Neural cell (in vitro differentiated cells): ENCODE measurements around the gene CNP. TPM values are rescaled to one million over a fixed set of nuclear protein-coding genes. Genes with fewer than 3 reads are reported as not detected.

Source experiments
- H2AFZ ChIP-seq: fragments of 200-600, 300-800 bp; sonication (generic), shearing (Covaris generic); 2 replicates; pipeline ENCODE4 v1.6.0; 2014; ENCODE audit warnings: low read depth, mild to moderate bottlenecking, antibody characterized with exemption, low read length, moderate library complexity
- H3F3A ChIP-seq: fragments of 200-600 bp; shearing (Covaris generic); 2 replicates; pipeline ENCODE4 v1.6.1; 2016; ENCODE audit warnings: mild to moderate bottlenecking, moderate library complexity, mixed read lengths, antibody characterized with exemption, low read length; ENCODE audit not compliant: insufficient read depth, poor library complexity, severe bottlenecking
- H3K27ac ChIP-seq: fragments of 200-600, 300-800 bp; sonication (generic), shearing (Covaris generic); 2 replicates; pipeline ENCODE4 v1.5.1; 2014; ENCODE audit warnings: mild to moderate bottlenecking, low read length, moderate library complexity
- H3K27me3 ChIP-seq: fragments of 300-800, 200-600 bp; sonication (generic), shearing (Covaris generic); 2 replicates; pipeline ENCODE4 v1.6.0; 2014; ENCODE audit warnings: mild to moderate bottlenecking, low read depth, low read length, moderate library complexity; ENCODE audit not compliant: insufficient read depth
- H3K36me3 ChIP-seq: fragments of 300-800, 200-600 bp; sonication (generic), shearing (Covaris generic); 2 replicates; pipeline ENCODE4 v1.5.1; 2014; ENCODE audit warnings: mild to moderate bottlenecking, antibody characterized with exemption, low read length, moderate library complexity; ENCODE audit not compliant: insufficient read depth
- H3K4me2 ChIP-seq: fragments of 300-800, 200-600 bp; sonication (generic), shearing (Covaris generic); 2 replicates; pipeline ENCODE4 v1.6.0; 2014; ENCODE audit warnings: mild to moderate bottlenecking, low read length
- H3K4me3 ChIP-seq: fragments of 300-800, 200-600 bp; sonication (generic), shearing (Covaris generic); 2 replicates; pipeline ENCODE4 v1.5.1; 2014; ENCODE audit warnings: mild to moderate bottlenecking, low read length, moderate library complexity
- H3K79me2 ChIP-seq: fragments of 200-600 bp; shearing (Covaris generic); replicated peaks from 2 replicates; pipeline ENCODE4 v1.6.0; 2014; ENCODE audit warnings: mild to moderate bottlenecking, low read length, moderate library complexity; ENCODE audit not compliant: insufficient read depth
- H3K9ac ChIP-seq: fragments of 300-800, 200-600 bp; sonication (generic), shearing (Covaris generic); 2 replicates; pipeline ENCODE4 v1.6.1; 2016; ENCODE audit warnings: mild to moderate bottlenecking, low read length, mixed read lengths
- H3K9me2 ChIP-seq: fragments of 200-600 bp; shearing (Covaris generic); 2 replicates; pipeline ENCODE4 v1.6.1; 2016; ENCODE audit warnings: mild to moderate bottlenecking, low read length, mixed read lengths; ENCODE audit not compliant: insufficient read depth
- H3K9me3 ChIP-seq: fragments of 200-600, 300-800 bp; sonication (generic), shearing (Covaris generic); 2 replicates; pipeline ENCODE4 v1.6.1; 2016; ENCODE audit warnings: mild to moderate bottlenecking, mixed run types, low read length, moderate library complexity, mixed read lengths
- H4K20me1 ChIP-seq: fragments of 200-600 bp; shearing (Covaris generic); 2 replicates; pipeline ENCODE4 v1.6.1; 2016; ENCODE audit warnings: mild to moderate bottlenecking, mixed run types; ENCODE audit not compliant: insufficient read depth
- EP300 ChIP-seq: fragments of 450-650 bp; conservative IDR thresholded peaks from 2 replicates; pipeline ENCODE4 v1.6.1; 2014; ENCODE audit warnings: antibody characterized with exemption, mild to moderate bottlenecking, moderate library complexity; ENCODE audit not compliant: poor library complexity, severe bottlenecking
- EZH2 ChIP-seq: fragments of 200-600, 300-800 bp; shearing (Covaris generic), sonication (generic); IDR thresholded peaks from 2 replicates; pipeline ENCODE4 v1.6.1; 2014; ENCODE audit warnings: antibody characterized with exemption, low read length, borderline replicate concordance, mild to moderate bottlenecking; ENCODE audit not compliant: insufficient read depth, poor library complexity, severe bottlenecking
- MXI1 ChIP-seq: fragments of 450-650 bp; conservative IDR thresholded peaks from 2 replicates; pipeline ENCODE4 v1.6.1; 2014; ENCODE audit warnings: antibody characterized with exemption, mild to moderate bottlenecking; ENCODE audit not compliant: poor library complexity, severe bottlenecking
- POLR2AphosphoS5 ChIP-seq: IDR thresholded peaks from 2 replicates; pipeline ENCODE4 v1.6.1; 2012
- RAD21 ChIP-seq: fragments of 450-650 bp; conservative IDR thresholded peaks from 2 replicates; pipeline ENCODE4 v1.6.1; 2014; ENCODE audit warnings: antibody characterized with exemption, mild to moderate bottlenecking, moderate library complexity
- SMC3 ChIP-seq: fragments of 450-650 bp; conservative IDR thresholded peaks from 2 replicates; pipeline ENCODE4 v1.6.1; 2014; ENCODE audit warnings: antibody characterized with exemption, mild to moderate bottlenecking, moderate library complexity; ENCODE audit not compliant: poor library complexity
- TAF1 ChIP-seq: IDR thresholded peaks from 2 replicates; pipeline ENCODE4 v1.6.1; 2012; ENCODE audit warnings: low read depth
- polyA minus RNA-seq: library from RNA; depleted of rRNA, polyadenylated mRNA; stranded (reverse); fragments of >200 nt; gene quantifications from 2 replicates; pipeline ENCODE4 v1.2.3, GENCODE V29; 2014
- polyA plus RNA-seq: library from polyadenylated mRNA; depleted of rRNA; stranded (reverse); fragments of >200 nt; gene quantifications from 2 replicates; pipeline ENCODE4 v1.2.3, GENCODE V29; 2014
- TF ChIP-seq, protein P1 (sequence below): fragments of 450-650 bp; IDR thresholded peaks from 2 replicates; pipeline ENCODE4 v1.5.1; 2014; ENCODE audit warnings: antibody characterized with exemption, mild to moderate bottlenecking, moderate library complexity; ENCODE audit not compliant: poor library complexity, severe bottlenecking
- TF ChIP-seq, protein P2 (sequence below): IDR thresholded peaks from 2 replicates; pipeline ENCODE4 v1.6.1; 2012; ENCODE audit warnings: borderline replicate concordance

CNP gene
- polyA plus RNA-seq (27.7 and 29.6 TPM in 2 replicates), polyA minus RNA-seq (52.7 and 52.8 TPM in 2 replicates)

DNA sequence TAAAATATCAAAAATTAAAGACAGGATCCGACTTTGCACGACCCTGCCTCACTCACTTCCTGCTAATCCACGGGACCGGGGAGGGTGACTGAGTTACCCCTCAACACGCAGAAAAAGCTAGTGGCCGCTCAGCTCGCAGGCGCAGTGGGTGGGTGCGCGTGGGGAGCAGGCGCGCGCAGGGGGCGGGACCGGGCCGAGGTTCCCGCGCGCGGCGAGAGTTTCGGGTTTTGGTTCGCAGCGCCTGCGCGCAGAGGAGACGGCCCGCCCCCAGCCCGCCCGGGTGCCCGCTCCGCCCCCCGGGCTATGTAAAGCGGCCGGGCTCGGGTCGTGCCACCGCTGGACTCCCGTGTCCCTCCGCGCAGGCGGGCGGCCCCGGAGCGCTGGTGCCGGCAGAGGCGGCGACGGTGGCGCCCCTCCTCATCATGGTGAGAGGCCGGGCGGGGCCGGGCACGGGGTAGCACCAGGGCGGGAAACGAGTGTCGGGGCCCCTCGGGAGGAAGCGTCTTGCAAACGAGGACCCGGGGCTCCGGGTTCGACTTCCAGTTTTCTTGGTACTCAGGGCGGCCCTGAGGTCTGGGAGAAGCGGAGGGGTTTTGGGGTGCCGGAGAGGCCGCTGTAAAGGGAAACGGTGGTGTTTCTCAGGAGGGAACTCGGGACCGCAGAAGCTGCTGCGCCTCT is at the start of gene CNP:
Gene CNP, plus strand, starts transcription at position 333 of the 678 bp plus-strand sequence. Its CDS starts 90 bp downstream, at position 423.
- Histone ChIP-seq H4K20me1 (no peaks in the 10 kb centered on the region), H3K9me2 (no peaks in the 10 kb centered on the region), H3K79me2 (peaks cover 18% of the 10 kb centered on the region), H2AFZ (peak within 1 kb of the TSS; percentile 90), H3K27me3 (no peaks in the 10 kb centered on the region), H3K9ac (peak within 1 kb of the TSS; percentile 85), H3K36me3 (peaks cover 5% of the 10 kb centered on the region), H3K27ac (peak within 1 kb of the TSS; percentile 62), H3K4me3 (peak within 1 kb of the TSS; percentile 91), H3F3A (no peaks in the 10 kb centered on the region), H3K4me2 (peak within 1 kb of the TSS; percentile 73), H3K9me3 (no peaks in the 10 kb centered on the region)
- TF ChIP-seq TAF1, result peak; percentile 37
- no peak for TF ChIP-seq EZH2
- peak; percentile 73 for TF ChIP-seq POLR2AphosphoS5
- peak; percentile 80 for TF ChIP-seq MXI1
- no peak for TF ChIP-seq EP300

DNA sequence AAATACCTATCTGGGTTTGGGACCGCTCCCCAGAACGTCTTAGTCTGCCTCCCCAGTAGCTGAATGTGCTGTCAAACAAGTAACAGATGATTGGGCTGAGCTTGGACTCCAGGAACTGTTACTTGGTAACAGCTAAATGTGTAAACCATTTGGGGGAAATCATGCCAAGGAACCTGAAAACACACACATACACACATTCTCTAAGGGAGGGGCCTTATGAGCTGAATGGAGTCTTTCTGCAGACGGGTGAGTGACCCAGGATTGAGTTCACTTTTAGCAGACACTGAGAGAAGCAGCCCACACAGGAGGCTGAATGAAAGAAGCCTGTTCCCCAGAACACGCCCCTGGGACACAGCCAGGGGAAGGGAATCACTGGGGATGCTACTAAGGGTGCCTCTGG is 49.4 kb upstream of the CNP start:
- H2AFZ ChIP-seq, result no peak overlapping the region
- H3K79me2 ChIP-seq, result peaks cover 64% of the 10 kb centered on the region
- no peaks in the 10 kb centered on the region for H3K9me2 ChIP-seq
- H3K9me3 ChIP-seq, result no peaks in the 10 kb centered on the region
- H4K20me1 ChIP-seq, result peaks cover 8% of the 10 kb centered on the region
- peak overlapping the region; percentile 95 for H3K9ac ChIP-seq
- peak overlapping the region; percentile 1 for H3K27ac ChIP-seq
- H3F3A ChIP-seq, result no peaks in the 10 kb centered on the region
- H3K4me3 ChIP-seq, result peak overlapping the region; percentile 100
- H3K27me3 ChIP-seq, result no peaks in the 10 kb centered on the region
- peaks cover 6% of the 10 kb centered on the region for H3K36me3 ChIP-seq
- H3K4me2 ChIP-seq, result peak overlapping the region; percentile 87
- no peak for TF ChIP-seq SMC3
- TF ChIP-seq MXI1, result no peak
- TF ChIP-seq, protein P1, sequence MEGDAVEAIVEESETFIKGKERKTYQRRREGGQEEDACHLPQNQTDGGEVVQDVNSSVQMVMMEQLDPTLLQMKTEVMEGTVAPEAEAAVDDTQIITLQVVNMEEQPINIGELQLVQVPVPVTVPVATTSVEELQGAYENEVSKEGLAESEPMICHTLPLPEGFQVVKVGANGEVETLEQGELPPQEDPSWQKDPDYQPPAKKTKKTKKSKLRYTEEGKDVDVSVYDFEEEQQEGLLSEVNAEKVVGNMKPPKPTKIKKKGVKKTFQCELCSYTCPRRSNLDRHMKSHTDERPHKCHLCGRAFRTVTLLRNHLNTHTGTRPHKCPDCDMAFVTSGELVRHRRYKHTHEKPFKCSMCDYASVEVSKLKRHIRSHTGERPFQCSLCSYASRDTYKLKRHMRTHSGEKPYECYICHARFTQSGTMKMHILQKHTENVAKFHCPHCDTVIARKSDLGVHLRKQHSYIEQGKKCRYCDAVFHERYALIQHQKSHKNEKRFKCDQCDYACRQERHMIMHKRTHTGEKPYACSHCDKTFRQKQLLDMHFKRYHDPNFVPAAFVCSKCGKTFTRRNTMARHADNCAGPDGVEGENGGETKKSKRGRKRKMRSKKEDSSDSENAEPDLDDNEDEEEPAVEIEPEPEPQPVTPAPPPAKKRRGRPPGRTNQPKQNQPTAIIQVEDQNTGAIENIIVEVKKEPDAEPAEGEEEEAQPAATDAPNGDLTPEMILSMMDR, result no peak
- TF ChIP-seq TAF1, result no peak
- TF ChIP-seq, protein P2, sequence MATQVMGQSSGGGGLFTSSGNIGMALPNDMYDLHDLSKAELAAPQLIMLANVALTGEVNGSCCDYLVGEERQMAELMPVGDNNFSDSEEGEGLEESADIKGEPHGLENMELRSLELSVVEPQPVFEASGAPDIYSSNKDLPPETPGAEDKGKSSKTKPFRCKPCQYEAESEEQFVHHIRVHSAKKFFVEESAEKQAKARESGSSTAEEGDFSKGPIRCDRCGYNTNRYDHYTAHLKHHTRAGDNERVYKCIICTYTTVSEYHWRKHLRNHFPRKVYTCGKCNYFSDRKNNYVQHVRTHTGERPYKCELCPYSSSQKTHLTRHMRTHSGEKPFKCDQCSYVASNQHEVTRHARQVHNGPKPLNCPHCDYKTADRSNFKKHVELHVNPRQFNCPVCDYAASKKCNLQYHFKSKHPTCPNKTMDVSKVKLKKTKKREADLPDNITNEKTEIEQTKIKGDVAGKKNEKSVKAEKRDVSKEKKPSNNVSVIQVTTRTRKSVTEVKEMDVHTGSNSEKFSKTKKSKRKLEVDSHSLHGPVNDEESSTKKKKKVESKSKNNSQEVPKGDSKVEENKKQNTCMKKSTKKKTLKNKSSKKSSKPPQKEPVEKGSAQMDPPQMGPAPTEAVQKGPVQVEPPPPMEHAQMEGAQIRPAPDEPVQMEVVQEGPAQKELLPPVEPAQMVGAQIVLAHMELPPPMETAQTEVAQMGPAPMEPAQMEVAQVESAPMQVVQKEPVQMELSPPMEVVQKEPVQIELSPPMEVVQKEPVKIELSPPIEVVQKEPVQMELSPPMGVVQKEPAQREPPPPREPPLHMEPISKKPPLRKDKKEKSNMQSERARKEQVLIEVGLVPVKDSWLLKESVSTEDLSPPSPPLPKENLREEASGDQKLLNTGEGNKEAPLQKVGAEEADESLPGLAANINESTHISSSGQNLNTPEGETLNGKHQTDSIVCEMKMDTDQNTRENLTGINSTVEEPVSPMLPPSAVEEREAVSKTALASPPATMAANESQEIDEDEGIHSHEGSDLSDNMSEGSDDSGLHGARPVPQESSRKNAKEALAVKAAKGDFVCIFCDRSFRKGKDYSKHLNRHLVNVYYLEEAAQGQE, result no peak
- no peak for TF ChIP-seq RAD21
- no peak for TF ChIP-seq EP300
- no peak for TF ChIP-seq POLR2AphosphoS5
- TF ChIP-seq EZH2, result no peak
